DMS 273 (cell line): Measurements from ENCODE around the gene DNM1.
"Not testable (repeated sequence)": the region's sequence is repeated elsewhere in the genome, so short reads cannot be mapped to it uniquely, and the experiment has no call there.

ENCODE experiments used
- DNase-seq: peaks from one replicate; lab custom pipeline; 2025; ENCODE audit not compliant: unreplicated experiment; lab: John Stamatoyannopoulos, UW

Gene DNM1

GRCh38 chr9:128274245-128274644 is 71.1 kb downstream of the DNM1 start:
- no peak for DNase-seq

- peak; percentile 35 for DNase-seq
Observed at GRCh38 chr9:128275198-128276007, 72.2 kb downstream of the DNM1 start, which contains the start of gene GOLGA2. Gene GOLGA2, minus strand, starts transcription at chr9:128276007. Its CDS starts 31 bp downstream, at chr9:128275976.

- peak; percentile 99 for DNase-seq
Observed at GRCh38 chr9:128276008-128276573, 72.9 kb downstream of the DNM1 start, which contains the start of gene SWI5. Gene SWI5, plus strand, starts transcription at chr9:128276276.

- peak; percentile 78 for DNase-seq
Observed at GRCh38 chr9:128276574-128277270, 73.5 kb downstream of the DNM1 start.

GRCh38 chr9:128279088-128280073 is 76.2 kb downstream of the DNM1 start:
- DNase-seq = not testable (repeated sequence)

GRCh38 chr9:128280084-128280622 is 77.0 kb downstream of the DNM1 start:
- DNase-seq = no peak

GRCh38 chr9:128282500-128282899 is 79.3 kb downstream of the DNM1 start:
- DNase-seq = no peak

- peak; percentile 22 for DNase-seq
Observed at GRCh38 chr9:128285033-128285784, 82.0 kb downstream of the DNM1 start.

- DNase-seq = peak; percentile 28
Observed at GRCh38 chr9:128286440-128286839, 83.3 kb downstream of the DNM1 start.

GRCh38 chr9:128288273-128289004 is 85.3 kb downstream of the DNM1 start:
- no peak for DNase-seq

GRCh38 chr9:128292009-128292408 is 88.8 kb downstream of the DNM1 start:
- no peak for DNase-seq

- DNase-seq = no peak
Observed at GRCh38 chr9:128293091-128293490, 89.9 kb downstream of the DNM1 start.

GRCh38 chr9:128294142-128294541 is 91.0 kb downstream of the DNM1 start:
- no peak for DNase-seq

- no peak for DNase-seq
Observed at GRCh38 chr9:128296340-128297220, 93.4 kb downstream of the DNM1 start.

- DNase-seq = no peak
Observed at GRCh38 chr9:128297221-128297773, 94.1 kb downstream of the DNM1 start.

- DNase-seq = no peak
Observed at GRCh38 chr9:128298535-128299482, 95.6 kb downstream of the DNM1 start.
